GM12872 (cell line): ENCODE measurements around the gene LMOD2.

Experiments
- CTCF ChIP-seq: IDR thresholded peaks from 3 replicates; pipeline ENCODE4 v1.5.1; 2011; ENCODE audit warnings: low read depth, mild to moderate bottlenecking, low read length, moderate library complexity; ENCODE audit not compliant: insufficient read depth

LMOD2 gene

GRCh38 chr7:123662755-123663154 is 7.1 kb downstream of the LMOD2 start:
- no peak for TF ChIP-seq CTCF

GRCh38 chr7:123663200-123663599 is 7.5 kb downstream of the LMOD2 start:
- TF ChIP-seq CTCF, result no peak

- TF ChIP-seq CTCF, result no peak
Observed at GRCh38 chr7:123665157-123665556, 9.5 kb downstream of the LMOD2 start.

- TF ChIP-seq CTCF, result no peak
Observed at GRCh38 chr7:123665896-123666295, 10.2 kb downstream of the LMOD2 start.

GRCh38 chr7:123666492-123666891 is 10.8 kb downstream of the LMOD2 start:
- no peak for TF ChIP-seq CTCF

GRCh38 chr7:123669485-123669884 is 13.8 kb downstream of the LMOD2 start:
- TF ChIP-seq CTCF, result no peak

GRCh38 chr7:123673137-123673732 is 17.6 kb downstream of the LMOD2 start:
- TF ChIP-seq CTCF, result no peak
